Measurements from ENCODE around the gene RRP1B. TPM values are rescaled to one million over a fixed set of nuclear protein-coding genes. Genes with fewer than 3 reads are reported as not detected.

Gene RRP1B
- total RNA-seq, 1 donor from 2014 or later = 45.0 TPM

DNA sequence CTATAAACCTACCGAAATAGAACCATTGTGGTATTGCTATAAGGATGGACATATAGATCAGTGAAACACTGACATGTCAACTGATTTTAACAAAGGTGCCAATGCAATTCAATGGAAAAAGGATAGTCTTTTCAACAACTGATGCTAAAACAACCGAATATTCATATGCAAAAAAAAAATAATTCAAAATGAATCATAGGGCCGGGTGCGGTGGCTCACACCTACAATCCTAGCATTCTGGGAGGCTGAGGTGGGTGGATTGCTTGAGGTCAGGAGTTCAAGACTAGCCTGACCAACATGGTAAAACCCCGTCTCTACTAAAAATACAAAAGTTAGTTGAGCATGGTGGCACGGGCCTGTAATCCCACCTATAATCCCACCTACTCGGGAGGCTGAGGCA, 23.9 kb upstream of the RRP1B start:
- no peak overlapping the region for H2AFZ ChIP-seq (replicated peaks)
- H3K36me3 Mint-ChIP-seq = peaks cover under 1% of the 10 kb centered on the region
- H3K4me2 ChIP-seq = no peak overlapping the region

GRCh38 chr21:43637530-43638158, 21.7 kb upstream of the RRP1B start:
- H3K4me1 ChIP-seq = no peaks in the 10 kb centered on the region
- no peaks in the 10 kb centered on the region for H3K9me3 ChIP-seq (ENCODE audit: low read depth)
- no peak overlapping the region for H3K27ac ChIP-seq
- H3K36me3 Mint-ChIP-seq = no peaks in the 10 kb centered on the region
- H4K20me1 ChIP-seq (ENCODE audit: low read depth) = no peaks in the 10 kb centered on the region
- H3K9me3 Mint-ChIP-seq = no peaks in the 10 kb centered on the region
- no peak overlapping the region for H2AFZ ChIP-seq (replicated peaks)
- H3K4me3 Mint-ChIP-seq = no peak overlapping the region
- no peak for DNase-seq (ENCODE audit: low spot score)
- no peak overlapping the region for H3K4me3 ChIP-seq
- no peaks in the 10 kb centered on the region for H3K36me3 ChIP-seq
- H3K4me2 ChIP-seq = no peak overlapping the region
- H3K27me3 Mint-ChIP-seq (ENCODE audit: insufficient read depth, low read depth) = no peaks in the 10 kb centered on the region
- no peaks in the 10 kb centered on the region for H3K79me2 ChIP-seq (ENCODE audit: low read depth)
- H3F3A ChIP-seq (ENCODE audit: low read depth) = no peaks in the 10 kb centered on the region
- TF ChIP-seq CTCF (IDR thresholded peaks at IDR 0.05) (no peak), EZH2phosphoT487 (IDR thresholded peaks at IDR 0.05) (no peak), EZH2 (IDR thresholded peaks at IDR 0.05) (no peak)
- H3K9ac ChIP-seq = no peak overlapping the region
- no peak overlapping the region for H3K27ac Mint-ChIP-seq
- no peaks in the 10 kb centered on the region for H3K27me3 ChIP-seq
- H3K4me1 Mint-ChIP-seq = no peaks in the 10 kb centered on the region

More for the DNA sequence above, 23.9 kb upstream of the RRP1B start:
- no peak for TF ChIP-seq EZH2phosphoT487 (IDR thresholded peaks at IDR 0.05)
- TF ChIP-seq CTCF (IDR thresholded peaks at IDR 0.05) = no peak
- no peak for TF ChIP-seq EZH2 (IDR thresholded peaks at IDR 0.05)
- H3K27me3 Mint-ChIP-seq (ENCODE audit: insufficient read depth, low read depth) = no peaks in the 10 kb centered on the region
- no peaks in the 10 kb centered on the region for H4K20me1 ChIP-seq (ENCODE audit: low read depth)
- no peaks in the 10 kb centered on the region for H3K27me3 ChIP-seq
- H3K27ac Mint-ChIP-seq = no peak overlapping the region
- H3K4me1 Mint-ChIP-seq = no peaks in the 10 kb centered on the region
- DNase-seq (ENCODE audit: low spot score) = no peak
- H3K79me2 ChIP-seq (ENCODE audit: low read depth) = no peaks in the 10 kb centered on the region
- H3F3A ChIP-seq (ENCODE audit: low read depth) = no peaks in the 10 kb centered on the region
- no peaks in the 10 kb centered on the region for H3K4me1 ChIP-seq
- H3K9me3 Mint-ChIP-seq = no peaks in the 10 kb centered on the region
- H3K9ac ChIP-seq = no peak overlapping the region
- no peak overlapping the region for H3K4me3 Mint-ChIP-seq
- H3K9me3 ChIP-seq (ENCODE audit: low read depth) = no peaks in the 10 kb centered on the region
- no peaks in the 10 kb centered on the region for H3K36me3 ChIP-seq
- no peak overlapping the region for H3K4me3 ChIP-seq
- H3K27ac ChIP-seq = no peak overlapping the region

DNA sequence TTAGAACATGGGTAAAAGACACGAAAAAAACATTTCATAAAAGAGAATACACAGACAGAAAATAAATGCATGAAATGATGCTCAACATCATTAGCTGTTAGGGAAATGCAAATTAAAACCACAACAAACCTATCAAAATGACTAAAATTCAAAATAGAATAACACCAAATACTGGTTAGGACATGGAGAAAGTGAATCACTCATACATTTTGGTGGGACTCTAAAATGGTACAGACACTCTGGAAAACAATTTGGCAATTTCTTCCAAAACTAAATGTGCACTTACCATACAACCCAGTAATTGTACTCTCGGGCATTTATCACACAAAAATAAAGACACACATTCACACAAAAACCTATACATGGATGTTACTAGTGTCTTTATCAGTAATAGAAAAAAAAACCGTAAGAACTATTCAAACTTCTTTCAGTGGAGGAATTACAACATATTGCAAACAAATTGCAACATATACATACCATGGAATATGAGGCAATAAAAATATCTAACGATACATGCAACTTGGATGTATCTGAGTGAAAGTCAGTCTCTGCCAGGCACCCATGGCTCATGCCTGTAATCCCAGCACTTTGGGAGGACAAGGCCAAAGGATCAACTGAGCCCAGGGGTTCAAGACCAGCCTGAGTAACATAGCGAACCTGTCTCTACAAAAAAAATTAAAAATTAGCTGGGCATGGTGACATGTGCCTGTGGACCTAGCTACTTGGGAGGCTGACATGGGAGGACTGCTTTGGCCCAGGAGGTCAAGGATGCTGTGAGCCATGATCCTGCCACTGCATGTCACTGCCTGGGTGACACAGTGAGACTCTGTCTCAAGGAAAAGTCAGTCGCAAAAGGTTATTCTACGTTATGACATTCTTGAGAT, 19.6 kb upstream of the RRP1B start:
- no peak overlapping the region for H3K4me3 ChIP-seq
- H3K4me1 Mint-ChIP-seq = peaks cover 13% of the 10 kb centered on the region
- no peak overlapping the region for H3K9ac ChIP-seq
- H3K36me3 ChIP-seq = no peaks in the 10 kb centered on the region
- H3K27me3 Mint-ChIP-seq (ENCODE audit: insufficient read depth, low read depth) = no peaks in the 10 kb centered on the region
- no peaks in the 10 kb centered on the region for H3K4me1 ChIP-seq
- DNase-seq (ENCODE audit: low spot score) = no peak
- no peaks in the 10 kb centered on the region for H3K9me3 Mint-ChIP-seq
- H3K27me3 ChIP-seq = no peaks in the 10 kb centered on the region
- H2AFZ ChIP-seq (replicated peaks) = no peak overlapping the region
- no peaks in the 10 kb centered on the region for H3K9me3 ChIP-seq (ENCODE audit: low read depth)
- H3K79me2 ChIP-seq (ENCODE audit: low read depth) = no peaks in the 10 kb centered on the region
- no peak overlapping the region for H3K4me2 ChIP-seq
- no peak overlapping the region for H3K4me3 Mint-ChIP-seq
- no peak overlapping the region for H3K27ac Mint-ChIP-seq
- TF ChIP-seq EZH2 (IDR thresholded peaks at IDR 0.05) (no peak), CTCF (IDR thresholded peaks at IDR 0.05) (no peak), EZH2phosphoT487 (IDR thresholded peaks at IDR 0.05) (no peak)
- no peak overlapping the region for H3K27ac ChIP-seq
- no peaks in the 10 kb centered on the region for H4K20me1 ChIP-seq (ENCODE audit: low read depth)
- H3F3A ChIP-seq (ENCODE audit: low read depth) = no peaks in the 10 kb centered on the region
- H3K36me3 Mint-ChIP-seq = no peaks in the 10 kb centered on the region

All from neural progenitor cell (in vitro differentiated cells).